ENCODE results near the gene MAP3K20.

Gene MAP3K20

GRCh38 chr2:173213181-173213580, 137.5 kb downstream of the MAP3K20 start:
- H3K27ac ChIP-seq (ENCODE audit: low read depth, low read length), result peak overlapping the region; percentile 33

GRCh38 chr2:173214213-173214612, 138.6 kb downstream of the MAP3K20 start:
- H3K4me3 ChIP-seq (ENCODE audit: low read length), result no peak overlapping the region
- peak overlapping the region; percentile 16 for H3K27ac ChIP-seq (ENCODE audit: low read depth, low read length)
- H3K36me3 ChIP-seq (ENCODE audit: control insufficient read depth, insufficient read depth, low read length), result no peaks in the 10 kb centered on the region
- no peak overlapping the region for H3K9ac ChIP-seq (ENCODE audit: low read length)
- no peaks in the 10 kb centered on the region for H3K27me3 ChIP-seq (ENCODE audit: control insufficient read depth, insufficient read depth, low read length)
- H3K4me1 ChIP-seq (ENCODE audit: control insufficient read depth, insufficient read depth, low read length), result peaks cover 41% of the 10 kb centered on the region

More at GRCh38 chr2:173213181-173213580, 137.5 kb downstream of the MAP3K20 start:
- H3K9ac ChIP-seq (ENCODE audit: low read length), result no peak overlapping the region
- H3K27me3 ChIP-seq (ENCODE audit: control insufficient read depth, insufficient read depth, low read length), result no peaks in the 10 kb centered on the region
- no peak overlapping the region for H3K4me3 ChIP-seq (ENCODE audit: low read length)
- peaks cover 35% of the 10 kb centered on the region for H3K4me1 ChIP-seq (ENCODE audit: control insufficient read depth, insufficient read depth, low read length)
- no peaks in the 10 kb centered on the region for H3K36me3 ChIP-seq (ENCODE audit: control insufficient read depth, insufficient read depth, low read length)

GRCh38 chr2:173215316-173215715, 139.7 kb downstream of the MAP3K20 start:
- Histone ChIP-seq H3K27me3 (ENCODE audit: control insufficient read depth, insufficient read depth, low read length) (no peaks in the 10 kb centered on the region), H3K9ac (ENCODE audit: low read length) (no peak overlapping the region), H3K36me3 (ENCODE audit: control insufficient read depth, insufficient read depth, low read length) (no peaks in the 10 kb centered on the region), H3K27ac (ENCODE audit: low read depth, low read length) (peak overlapping the region; percentile 42), H3K4me1 (ENCODE audit: control insufficient read depth, insufficient read depth, low read length) (peaks cover 38% of the 10 kb centered on the region), H3K4me3 (ENCODE audit: low read length) (no peak overlapping the region)

GRCh38 chr2:173216051-173216450, 140.4 kb downstream of the MAP3K20 start:
- Histone ChIP-seq H3K27me3 (ENCODE audit: control insufficient read depth, insufficient read depth, low read length) (no peaks in the 10 kb centered on the region), H3K36me3 (ENCODE audit: control insufficient read depth, insufficient read depth, low read length) (no peaks in the 10 kb centered on the region), H3K4me3 (ENCODE audit: low read length) (no peak overlapping the region), H3K9ac (ENCODE audit: low read length) (no peak overlapping the region), H3K27ac (ENCODE audit: low read depth, low read length) (peak overlapping the region; percentile 47), H3K4me1 (ENCODE audit: control insufficient read depth, insufficient read depth, low read length) (peaks cover 33% of the 10 kb centered on the region)

GRCh38 chr2:173216668-173217067, 141.0 kb downstream of the MAP3K20 start:
- H3K27ac ChIP-seq (ENCODE audit: low read depth, low read length), result peak overlapping the region; percentile 54
- no peak overlapping the region for H3K4me3 ChIP-seq (ENCODE audit: low read length)
- no peaks in the 10 kb centered on the region for H3K27me3 ChIP-seq (ENCODE audit: control insufficient read depth, insufficient read depth, low read length)
- peaks cover 28% of the 10 kb centered on the region for H3K4me1 ChIP-seq (ENCODE audit: control insufficient read depth, insufficient read depth, low read length)
- no peaks in the 10 kb centered on the region for H3K36me3 ChIP-seq (ENCODE audit: control insufficient read depth, insufficient read depth, low read length)
- H3K9ac ChIP-seq (ENCODE audit: low read length), result no peak overlapping the region

- Histone ChIP-seq H3K36me3 (ENCODE audit: control insufficient read depth, insufficient read depth, low read length) (no peaks in the 10 kb centered on the region), H3K9ac (ENCODE audit: low read length) (no peak overlapping the region), H3K4me3 (ENCODE audit: low read length) (peak overlapping the region; percentile 38), H3K4me1 (ENCODE audit: control insufficient read depth, insufficient read depth, low read length) (peaks cover 28% of the 10 kb centered on the region), H3K27ac (ENCODE audit: low read depth, low read length) (peak overlapping the region; percentile 54), H3K27me3 (ENCODE audit: control insufficient read depth, insufficient read depth, low read length) (no peaks in the 10 kb centered on the region)
Observed at GRCh38 chr2:173217116-173217840, 141.6 kb downstream of the MAP3K20 start.

GRCh38 chr2:173218326-173219056, 142.8 kb downstream of the MAP3K20 start:
- Histone ChIP-seq H3K36me3 (ENCODE audit: control insufficient read depth, insufficient read depth, low read length) (no peaks in the 10 kb centered on the region), H3K9ac (ENCODE audit: low read length) (no peak overlapping the region), H3K4me3 (ENCODE audit: low read length) (no peak overlapping the region), H3K27me3 (ENCODE audit: control insufficient read depth, insufficient read depth, low read length) (no peaks in the 10 kb centered on the region), H3K27ac (ENCODE audit: low read depth, low read length) (peak overlapping the region; percentile 16), H3K4me1 (ENCODE audit: control insufficient read depth, insufficient read depth, low read length) (peaks cover 28% of the 10 kb centered on the region)

- Histone ChIP-seq H3K27ac (ENCODE audit: low read depth, low read length) (no peak overlapping the region), H3K27me3 (ENCODE audit: control insufficient read depth, insufficient read depth, low read length) (no peaks in the 10 kb centered on the region), H3K4me1 (ENCODE audit: control insufficient read depth, insufficient read depth, low read length) (peaks cover 18% of the 10 kb centered on the region), H3K9ac (ENCODE audit: low read length) (no peak overlapping the region), H3K36me3 (ENCODE audit: control insufficient read depth, insufficient read depth, low read length) (no peaks in the 10 kb centered on the region), H3K4me3 (ENCODE audit: low read length) (no peak overlapping the region)
Observed at GRCh38 chr2:173221132-173221695, 145.6 kb downstream of the MAP3K20 start.

- Histone ChIP-seq H3K9ac (ENCODE audit: low read length) (no peak overlapping the region), H3K27ac (ENCODE audit: low read depth, low read length) (no peak overlapping the region), H3K4me1 (ENCODE audit: control insufficient read depth, insufficient read depth, low read length) (peaks cover 14% of the 10 kb centered on the region), H3K4me3 (ENCODE audit: low read length) (no peak overlapping the region), H3K27me3 (ENCODE audit: control insufficient read depth, insufficient read depth, low read length) (no peaks in the 10 kb centered on the region), H3K36me3 (ENCODE audit: control insufficient read depth, insufficient read depth, low read length) (no peaks in the 10 kb centered on the region)
Observed at GRCh38 chr2:173221937-173222594, 146.4 kb downstream of the MAP3K20 start.

GRCh38 chr2:173223871-173224270, 148.2 kb downstream of the MAP3K20 start:
- Histone ChIP-seq H3K36me3 (ENCODE audit: control insufficient read depth, insufficient read depth, low read length) (no peaks in the 10 kb centered on the region), H3K27me3 (ENCODE audit: control insufficient read depth, insufficient read depth, low read length) (no peaks in the 10 kb centered on the region), H3K9ac (ENCODE audit: low read length) (no peak overlapping the region), H3K4me1 (ENCODE audit: control insufficient read depth, insufficient read depth, low read length) (peaks cover 5% of the 10 kb centered on the region), H3K4me3 (ENCODE audit: low read length) (no peak overlapping the region), H3K27ac (ENCODE audit: low read depth, low read length) (no peak overlapping the region)

GRCh38 chr2:173226899-173227698, 151.5 kb downstream of the MAP3K20 start:
- no peak overlapping the region for H3K27ac ChIP-seq (ENCODE audit: low read depth, low read length)

More at GRCh38 chr2:173226899-173227698, 151.5 kb downstream of the MAP3K20 start:
- Histone ChIP-seq H3K36me3 (ENCODE audit: control insufficient read depth, insufficient read depth, low read length) (no peaks in the 10 kb centered on the region), H3K27me3 (ENCODE audit: control insufficient read depth, insufficient read depth, low read length) (no peaks in the 10 kb centered on the region), H3K4me3 (ENCODE audit: low read length) (no peak overlapping the region), H3K9ac (ENCODE audit: low read length) (no peak overlapping the region), H3K4me1 (ENCODE audit: control insufficient read depth, insufficient read depth, low read length) (no peaks in the 10 kb centered on the region)

Measured in rectal smooth muscle tissue (tissue), 1 donor.